DMS114 treated with DMSO at 0.1 percent for 48 hours (cell line): Measurements from ENCODE around the gene NMRK1.

ENCODE experiments used
- DNase-seq: peaks from one replicate; lab custom pipeline; 2025; ENCODE audit not compliant: unreplicated experiment; lab: John Stamatoyannopoulos, UW

NMRK1 gene

DNA sequence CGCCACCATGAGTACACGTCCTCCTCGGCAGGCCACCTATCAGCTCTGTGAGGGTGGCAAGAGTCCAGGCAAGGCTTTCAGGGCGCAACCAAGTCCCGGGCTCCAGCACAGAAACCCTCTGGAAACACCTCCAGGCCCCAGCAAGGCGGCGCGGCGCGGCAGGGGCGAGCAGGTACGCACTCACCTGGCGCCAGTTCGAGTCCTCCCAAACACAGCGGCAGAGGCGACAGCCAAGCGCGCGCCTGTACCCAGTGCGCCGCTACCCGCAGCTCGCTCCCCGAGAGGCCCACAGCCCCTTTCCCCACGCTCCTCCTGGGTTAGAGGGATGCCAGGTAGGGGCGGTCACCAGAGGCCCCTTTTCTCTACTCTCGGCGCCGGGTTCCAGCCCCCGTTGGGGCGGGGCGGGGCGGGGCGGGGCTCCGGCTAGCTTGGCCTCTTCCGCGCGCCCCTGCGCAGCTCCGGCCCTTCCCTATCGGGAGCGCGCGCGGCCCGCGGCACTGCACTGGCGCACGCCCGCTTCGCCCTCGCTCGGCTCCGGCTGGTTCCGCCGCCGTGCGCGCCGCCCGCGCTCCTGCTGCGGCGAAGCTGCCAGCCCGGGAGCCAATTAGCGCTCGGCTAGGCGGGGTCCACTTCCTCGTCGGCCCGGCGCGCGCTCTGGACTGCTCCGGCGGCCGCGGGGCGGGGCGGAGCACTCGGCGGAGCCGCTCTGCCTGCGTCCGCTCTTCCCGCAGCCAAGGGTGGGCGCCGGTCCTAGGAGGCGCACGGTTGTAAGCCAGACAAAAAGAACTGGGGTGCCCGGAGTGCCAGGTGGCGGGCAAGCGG lies at the start of gene NMRK1, which contains the start of gene OSTF1:
NMRK1 (minus strand) TSS at position 332 of the 822 bp plus-strand sequence. CDS start 5,040 bp downstream, outside the sequence.
OSTF1 (plus strand) TSS at position 691 of the 822 bp plus-strand sequence. CDS start 179 bp downstream, outside the sequence.
- peak; percentile 75 for DNase-seq

DNA sequence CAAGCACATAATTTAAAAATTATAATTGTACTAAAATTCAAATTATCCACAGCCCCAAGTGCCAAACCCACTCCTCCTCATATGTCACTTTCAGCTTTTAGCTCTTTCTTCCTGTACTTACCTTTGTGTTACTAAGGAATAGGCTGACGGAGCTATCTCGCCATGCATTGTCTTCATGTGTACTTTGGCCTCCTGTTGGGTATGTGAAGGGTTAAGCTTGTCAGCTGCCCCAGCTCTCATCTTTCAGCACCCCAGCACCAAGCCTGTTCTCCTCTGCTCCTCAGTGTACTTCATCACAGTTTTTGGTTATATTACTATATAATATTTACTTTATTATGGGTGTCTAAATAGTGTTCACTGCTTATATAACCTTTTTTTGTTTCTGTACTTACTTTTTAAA lies 46.5 kb upstream of the NMRK1 start:
- no peak for DNase-seq

DNA sequence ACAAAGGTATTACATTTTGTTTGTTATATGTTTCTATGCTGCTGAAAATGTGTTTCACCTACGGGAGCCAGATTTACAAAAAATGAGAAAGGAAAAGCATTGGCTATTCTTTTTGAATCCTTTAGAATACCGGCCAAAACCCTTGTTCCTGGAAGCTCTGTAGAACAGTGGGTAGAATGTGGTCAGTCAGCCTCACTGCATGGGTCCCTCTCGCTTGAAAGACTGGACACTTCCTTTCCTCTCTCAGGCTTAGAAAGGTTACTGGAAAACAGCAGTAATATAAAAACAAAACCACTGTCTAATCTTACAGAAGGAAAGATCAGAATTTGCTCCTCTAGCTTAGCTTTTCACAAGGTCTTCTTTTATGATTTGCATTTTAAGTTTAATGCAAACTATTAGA lies 45.4 kb upstream of the NMRK1 start:
- DNase-seq, result no peak

DNA sequence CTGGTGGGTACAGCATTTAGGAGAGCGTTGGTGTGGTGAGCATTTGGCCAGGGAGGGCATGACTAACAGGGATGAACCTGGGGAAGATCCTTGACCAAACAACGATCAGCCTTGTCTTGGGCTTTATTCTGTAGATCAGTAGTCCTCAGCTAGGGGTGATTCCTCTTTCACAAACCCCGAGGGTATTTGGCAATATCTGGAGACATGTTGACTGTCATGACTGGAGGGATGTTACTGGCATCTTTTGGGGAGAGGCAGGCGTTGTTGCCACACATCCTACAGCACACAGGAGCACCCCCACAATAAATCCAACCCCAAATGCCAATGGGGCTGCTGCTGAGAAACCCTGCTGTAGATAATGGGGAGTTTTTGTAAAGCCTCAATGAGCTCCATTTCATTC lies 44.3 kb upstream of the NMRK1 start:
- DNase-seq, result no peak

DNA sequence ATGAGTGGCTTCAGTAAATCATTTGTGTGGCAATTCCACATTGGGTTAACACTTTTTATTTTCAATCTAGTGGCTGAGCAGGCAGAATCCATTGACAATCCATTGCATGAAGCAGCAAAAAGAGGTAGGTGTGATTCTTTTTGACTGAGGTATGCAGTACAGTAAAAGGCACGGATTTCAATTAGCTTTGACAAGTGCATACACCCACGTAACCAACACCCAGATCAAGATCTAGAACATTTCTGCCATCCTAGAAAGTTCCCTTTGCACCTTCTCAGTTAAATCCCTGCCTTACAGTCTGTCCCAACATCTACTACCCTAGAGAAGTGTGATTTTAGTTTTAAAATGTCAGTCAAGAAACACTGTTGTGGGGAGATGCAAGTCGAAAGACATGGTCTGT lies 43.7 kb upstream of the NMRK1 start:
- DNase-seq, result no peak

DNA sequence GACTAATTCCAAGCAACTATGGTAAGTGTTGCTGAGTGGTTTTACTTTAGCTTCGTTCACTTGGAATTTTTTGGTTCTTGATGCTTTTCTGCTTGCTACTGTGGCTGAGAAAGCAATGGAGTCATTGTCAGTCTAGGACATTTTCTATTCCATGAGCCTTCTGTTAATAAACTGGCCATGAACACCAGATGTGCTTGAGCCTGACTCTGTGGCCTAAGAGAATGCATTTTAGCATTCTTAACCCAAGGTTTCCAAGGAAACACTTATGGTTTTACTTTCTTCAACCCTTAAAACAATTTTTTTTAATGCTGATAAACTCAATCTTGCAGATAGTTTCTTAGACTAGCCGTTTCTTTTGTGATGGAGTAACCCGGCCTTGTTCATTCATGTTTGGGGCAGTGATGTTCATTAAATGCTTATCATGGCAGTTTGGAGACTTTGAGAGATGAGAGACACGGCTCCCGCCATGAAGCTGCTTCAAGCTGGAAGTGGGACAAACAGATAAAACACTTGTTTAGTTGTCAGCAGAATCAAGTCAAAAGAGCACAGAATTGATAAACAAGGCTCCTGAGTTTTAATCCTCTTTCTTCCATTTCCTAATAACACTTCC lies 42.8 kb upstream of the NMRK1 start:
- DNase-seq, result no peak

DNA sequence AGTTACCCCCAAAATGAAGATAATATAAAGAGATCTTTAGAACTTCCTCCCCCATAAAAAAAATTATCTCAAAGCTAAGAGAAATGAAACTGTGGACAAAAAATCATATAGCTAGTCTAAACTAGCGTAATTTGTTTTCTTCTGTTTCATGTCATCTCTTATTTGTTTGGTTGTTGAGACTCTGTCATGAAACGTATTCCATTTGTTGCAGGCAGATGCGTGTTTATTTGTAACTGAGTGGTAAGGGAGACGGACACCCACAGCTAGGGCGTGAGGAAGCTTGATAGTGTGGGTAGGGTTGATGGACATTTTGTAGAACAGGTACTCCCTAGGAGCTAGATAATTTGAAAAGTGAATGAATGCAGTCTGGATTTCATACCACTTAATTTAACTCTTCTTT lies 42.2 kb upstream of the NMRK1 start:
- no peak for DNase-seq

DNA sequence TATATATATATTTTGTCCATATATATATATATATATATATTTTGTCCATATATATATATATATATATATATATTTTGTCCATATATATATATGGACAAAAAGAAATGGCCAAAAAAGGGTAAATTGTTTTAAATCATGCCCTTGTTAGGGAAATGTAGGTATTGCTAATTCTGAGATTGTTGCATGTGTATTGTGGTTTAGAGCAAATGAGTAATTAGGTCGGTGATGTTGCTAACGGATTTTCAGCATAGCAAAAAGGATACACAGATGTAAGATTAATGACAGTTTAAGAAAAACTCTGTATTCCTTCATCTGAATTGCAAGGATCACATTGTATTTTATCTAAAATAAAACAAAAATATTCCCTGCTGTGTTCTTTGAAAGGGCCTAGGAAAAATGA lies 40.6 kb upstream of the NMRK1 start:
- no peak for DNase-seq

DNA sequence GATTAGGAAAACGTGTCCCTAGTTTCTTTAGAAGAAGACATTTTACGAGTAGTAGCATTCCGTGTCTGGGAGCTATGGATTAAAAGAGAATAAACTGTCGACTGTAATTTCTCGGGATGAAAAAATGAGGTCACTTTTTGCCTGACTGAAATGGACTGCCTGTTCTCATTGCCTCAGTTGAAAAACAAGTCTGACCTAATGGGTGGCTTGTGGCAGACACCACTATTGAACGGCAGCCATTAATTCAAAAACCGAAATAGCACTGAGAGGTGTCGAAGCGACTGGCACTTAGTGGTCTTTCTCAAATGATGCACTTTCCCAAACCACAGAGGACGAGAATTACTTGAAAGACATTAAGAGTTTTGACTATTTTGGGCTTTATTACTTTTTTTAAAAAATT lies 35.7 kb upstream of the NMRK1 start:
- no peak for DNase-seq

DNA sequence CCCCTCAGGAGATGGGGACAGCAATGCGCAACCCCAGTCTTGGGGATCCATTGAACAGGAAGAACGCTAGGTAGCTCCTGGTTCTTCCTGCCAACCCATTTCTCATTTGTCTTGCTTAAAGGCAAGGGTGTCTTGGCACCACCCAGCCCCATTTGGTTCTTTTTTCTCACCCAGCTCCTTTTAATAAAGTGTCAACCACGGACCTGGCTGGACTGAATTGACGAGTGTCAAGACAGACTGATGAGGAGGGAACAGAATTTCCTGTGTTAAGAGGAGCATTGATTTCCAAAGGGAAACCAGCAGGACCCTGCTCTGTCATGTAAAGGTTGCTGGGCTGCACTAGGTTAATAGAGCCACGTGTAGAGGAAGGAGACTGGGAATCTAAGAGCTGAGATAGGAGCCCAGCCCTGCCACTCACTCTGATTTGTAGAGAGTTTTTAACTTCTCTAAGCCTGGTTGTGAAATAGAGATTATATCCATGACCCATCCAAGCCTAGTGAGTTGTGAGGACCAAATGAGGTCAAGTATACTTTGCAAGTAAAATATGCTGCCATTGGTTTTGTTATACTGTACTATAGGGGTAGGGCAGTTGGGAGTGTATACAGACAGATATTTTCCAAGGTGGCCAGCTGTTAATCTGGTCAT lies 34.1 kb upstream of the NMRK1 start:
- DNase-seq, result no peak

DNA sequence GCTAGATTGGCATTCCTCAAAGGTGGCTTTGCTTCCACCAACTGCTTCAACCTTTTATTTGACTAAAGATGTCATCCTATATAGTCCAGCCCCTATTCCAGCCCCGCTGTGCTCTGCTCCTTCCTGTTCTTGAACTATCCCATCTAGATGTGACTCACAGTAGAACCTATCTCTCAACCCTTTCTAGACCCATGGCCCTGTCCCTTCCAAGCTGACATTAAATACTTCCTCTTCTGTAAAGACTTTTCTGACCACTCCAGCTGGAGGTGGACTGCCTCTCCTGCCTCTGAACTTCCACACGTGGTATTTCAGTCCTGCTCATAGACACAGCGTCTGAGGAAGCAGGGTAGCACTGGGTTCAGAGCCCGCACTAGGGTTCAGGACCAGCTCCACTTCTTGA lies 32.7 kb upstream of the NMRK1 start:
- DNase-seq, result no peak

DNA sequence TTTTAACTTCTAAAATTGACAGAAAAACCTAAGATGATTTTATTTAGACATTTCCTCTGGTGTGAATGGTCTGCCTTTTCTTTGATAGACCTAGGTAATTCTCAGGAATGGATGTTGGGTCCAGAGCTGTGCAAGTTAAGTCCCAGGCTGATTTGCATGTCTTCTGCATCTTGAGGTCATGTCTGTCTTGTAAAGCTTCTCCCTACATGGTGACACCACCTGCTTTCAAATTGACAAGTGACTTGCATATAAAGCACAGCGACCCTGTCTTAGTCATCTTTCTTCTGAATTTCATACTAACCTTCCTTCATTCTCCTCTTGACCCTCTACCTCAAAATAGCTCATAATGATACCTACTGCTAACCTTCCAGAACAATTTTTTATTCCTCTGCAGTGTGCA lies 29.6 kb upstream of the NMRK1 start:
- DNase-seq, result no peak

DNA sequence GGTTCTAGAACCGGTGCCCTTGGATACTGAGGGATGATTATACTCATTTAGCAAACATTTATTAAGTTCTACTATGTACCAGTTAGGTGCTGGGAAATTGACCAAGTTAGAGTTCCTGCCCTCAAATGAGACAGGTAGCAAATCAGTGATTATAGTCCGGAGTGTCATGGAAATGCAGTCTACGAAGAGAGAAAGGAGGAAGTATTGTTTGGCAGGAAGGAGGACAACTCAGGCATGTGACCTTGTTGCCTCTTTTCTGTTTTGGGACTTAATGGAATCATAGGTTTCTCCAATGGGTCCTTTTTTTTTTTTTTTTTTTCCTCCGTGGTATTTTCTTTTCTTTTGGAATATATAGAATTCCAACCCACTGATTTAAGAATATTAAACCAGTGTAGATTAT lies 28.4 kb upstream of the NMRK1 start:
- DNase-seq, result no peak

DNA sequence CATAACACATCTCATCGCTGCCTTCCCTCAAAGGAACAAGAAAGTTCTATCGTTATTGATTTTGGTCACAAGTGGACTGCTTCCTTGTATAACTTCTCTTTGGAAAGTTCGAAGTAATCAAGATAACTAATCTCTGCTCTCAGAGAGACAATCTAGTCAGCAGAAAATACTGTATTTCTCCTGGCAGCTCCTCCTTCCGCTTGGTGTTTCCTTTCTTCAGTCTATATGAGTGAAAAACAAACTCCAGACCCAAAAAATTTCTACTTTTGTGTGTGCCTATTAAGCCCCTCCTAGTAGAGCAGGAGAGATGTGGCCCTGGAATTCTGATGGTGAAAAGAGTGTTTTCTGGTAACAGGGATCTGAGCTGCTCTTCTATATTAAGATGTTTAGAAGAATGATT lies 24.8 kb upstream of the NMRK1 start:
- DNase-seq, result no peak

DNA sequence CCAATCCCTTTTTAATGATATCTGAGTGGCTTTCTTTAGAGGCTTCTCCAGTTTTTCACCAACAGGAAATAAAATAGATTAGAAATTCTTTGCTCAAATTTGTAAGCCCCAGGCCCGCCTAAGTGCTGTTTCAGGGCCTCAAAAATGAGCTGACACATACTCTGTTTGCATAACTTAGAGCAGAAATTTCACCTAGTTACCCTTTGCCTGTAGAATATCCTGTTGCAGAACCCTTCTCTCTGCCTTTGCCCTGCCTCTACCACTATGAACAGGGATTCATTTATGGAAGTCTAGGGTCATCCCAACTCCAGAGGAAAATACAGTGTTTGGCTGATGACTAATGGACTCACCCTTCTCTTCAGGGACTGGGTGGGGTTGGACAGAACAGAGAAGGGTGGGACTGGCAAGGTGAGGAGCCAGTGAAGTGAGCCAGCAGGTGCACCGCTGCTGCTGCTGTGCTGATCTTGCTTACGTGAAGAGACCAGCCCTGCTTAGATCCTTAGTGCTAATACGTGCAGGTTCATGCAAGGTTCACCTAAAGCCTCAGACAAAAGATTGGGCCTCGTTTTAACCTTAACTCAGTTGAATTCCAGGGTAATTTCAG lies 23.2 kb upstream of the NMRK1 start:
- DNase-seq, result no peak

DNA sequence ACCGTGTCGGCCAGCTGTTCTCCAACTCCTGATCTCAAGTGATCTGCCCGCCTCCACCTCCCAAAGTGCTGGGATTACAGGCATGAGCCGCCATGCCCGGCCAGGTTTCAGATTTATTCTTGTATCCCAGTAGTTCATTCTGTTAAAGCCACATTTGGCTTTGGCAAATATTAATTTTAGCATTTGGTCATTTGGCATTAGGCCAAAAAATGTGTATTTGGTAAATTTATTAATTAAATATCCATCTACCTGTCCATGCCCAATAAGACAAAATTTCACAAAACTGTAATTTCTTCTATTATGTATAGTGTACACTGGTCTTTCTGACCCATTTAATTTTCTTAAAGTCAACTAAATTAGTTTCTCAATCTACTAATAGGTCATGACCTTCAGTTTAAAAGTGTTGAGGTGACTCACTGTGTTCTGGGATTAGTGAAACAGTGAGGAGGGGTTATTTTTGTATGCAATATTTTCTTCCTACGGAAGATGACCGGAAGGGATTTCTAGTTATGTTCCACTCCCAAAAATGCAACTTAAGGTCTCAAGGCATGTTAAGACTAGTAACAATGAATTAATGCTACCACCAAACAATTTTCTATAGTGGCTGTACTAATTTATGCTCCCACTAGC lies 21.4 kb upstream of the NMRK1 start:
- DNase-seq, result no peak

DNA sequence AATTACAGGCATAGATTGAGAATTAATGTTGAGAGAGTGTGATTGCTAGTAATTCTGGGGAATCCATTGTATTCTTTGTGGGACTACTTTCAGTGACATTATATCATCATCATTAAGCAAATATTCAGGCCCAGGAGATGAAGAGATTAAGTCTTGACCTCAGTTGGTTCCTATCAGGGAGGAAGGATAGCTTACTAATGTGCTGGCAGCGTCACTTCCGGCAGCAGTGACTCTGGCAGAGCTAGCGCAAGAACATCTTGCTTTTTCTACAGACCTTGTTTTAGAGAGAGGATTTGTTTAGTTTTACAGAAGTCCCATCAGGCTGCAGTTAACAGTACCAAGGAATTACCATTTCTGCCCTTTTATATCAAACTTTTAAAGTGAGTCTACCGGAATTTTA lies 20.6 kb upstream of the NMRK1 start:
- no peak for DNase-seq

DNA sequence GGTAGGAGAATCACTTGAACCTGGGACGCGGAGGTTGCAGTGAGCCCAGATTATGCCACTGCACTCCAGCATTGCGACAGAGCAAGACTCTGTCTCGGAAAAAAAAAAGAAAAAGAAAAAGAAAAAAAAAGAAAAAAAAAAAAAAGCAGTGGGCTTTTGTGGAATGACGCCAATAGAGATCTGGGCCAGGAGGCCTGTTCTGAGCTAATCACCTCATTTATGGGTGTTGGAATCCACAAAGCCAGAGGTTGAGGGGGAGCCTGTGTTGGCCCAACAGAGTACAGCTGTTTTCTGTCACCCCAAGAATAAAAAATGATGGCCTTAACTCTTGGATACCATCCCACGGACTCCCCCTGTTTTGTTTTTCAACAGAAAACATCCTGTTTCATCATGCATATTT lies 18.9 kb upstream of the NMRK1 start:
- no peak for DNase-seq

DNA sequence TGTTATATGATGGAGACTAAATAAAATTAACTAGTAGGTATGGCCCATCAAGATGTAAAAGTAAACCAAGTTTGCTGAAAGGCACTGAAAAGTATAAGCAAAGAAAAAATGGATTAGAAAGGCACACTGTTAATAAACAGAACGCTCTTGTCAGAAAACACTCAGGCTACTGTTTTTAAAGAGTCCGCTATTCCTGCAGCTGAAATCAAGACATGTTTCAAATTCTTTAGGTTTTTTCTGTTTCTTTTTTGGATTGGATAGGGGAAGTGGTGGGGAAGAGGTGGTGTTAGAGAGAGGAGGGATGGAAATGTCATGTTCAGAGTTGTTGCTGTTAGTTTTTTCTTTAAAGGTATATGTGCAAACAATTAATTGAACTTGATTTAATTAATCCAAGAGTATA lies 17.9 kb upstream of the NMRK1 start:
- no peak for DNase-seq

DNA sequence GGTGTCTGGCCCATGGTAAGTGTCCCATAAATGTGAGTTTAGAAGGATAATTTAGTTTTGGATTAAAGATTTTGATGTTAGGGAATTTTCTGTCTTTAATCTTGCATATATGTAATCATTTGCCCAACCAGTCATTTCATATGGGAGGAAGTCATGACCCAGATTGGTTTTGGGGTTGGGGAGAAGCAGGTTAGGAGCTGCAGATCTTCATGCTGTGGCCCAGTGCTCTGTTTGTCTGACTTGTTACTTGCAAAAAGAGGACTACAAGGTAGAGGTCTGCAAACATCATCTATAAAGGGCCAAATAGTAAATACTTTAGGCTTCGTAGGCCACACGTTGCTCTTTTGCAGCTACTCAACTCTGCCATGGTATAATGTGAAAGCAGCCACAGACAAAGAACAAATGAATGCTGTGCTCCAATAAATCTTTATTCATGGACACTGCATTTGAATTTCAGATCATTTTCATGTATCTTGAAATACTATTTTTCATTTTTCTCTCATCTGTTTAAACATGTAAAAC lies 17.1 kb upstream of the NMRK1 start:
- DNase-seq, result no peak

DNA sequence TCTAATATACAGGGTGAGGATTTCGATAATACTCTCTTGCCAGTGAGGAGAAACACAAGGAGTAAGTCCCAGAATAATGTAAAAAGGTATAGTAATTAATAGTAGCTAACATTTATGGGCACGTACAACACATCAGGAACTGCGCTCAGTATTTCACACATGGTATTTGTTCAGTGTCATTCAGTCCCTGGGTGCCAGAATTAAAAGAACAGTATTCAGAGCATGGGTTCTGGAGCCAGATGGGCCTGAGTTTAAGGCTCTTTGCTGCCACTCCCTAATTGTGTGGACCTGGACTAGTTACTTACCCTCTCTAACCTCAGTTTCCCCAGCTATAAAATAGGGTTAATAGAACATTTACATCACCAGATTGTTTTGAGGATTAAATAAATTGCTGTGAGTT lies 16.7 kb upstream of the NMRK1 start:
- no peak for DNase-seq
